Liver (tissue), 3 donors: ENCODE data around the gene GINS2.

Experiments
- ATF3 ChIP-seq: IDR thresholded peaks from 2 replicates; pipeline ENCODE4 v1.6.1; 2016; ENCODE audit warnings: antibody characterized with exemption
- CTCF ChIP-seq: fragments of 150-350 bp; IDR thresholded peaks from 2 replicates; pipeline ENCODE4 v1.5.1; 2017; ENCODE audit warnings: improper control_type of control experiment, low read depth, low read length; ENCODE audit not compliant: missing input control
- EGR1 ChIP-seq, 2 donors: IDR thresholded peaks; 2 replicates each; pipeline ENCODE4 v1.6.1; 2016 to 2018; ENCODE audit warnings: antibody characterized with exemption in 2 of 2, low read depth in 2 of 2
- GABPA ChIP-seq, 2 donors: IDR thresholded peaks in 1 of 2; conservative IDR thresholded peaks in 1 of 2; 2 replicates each; pipeline ENCODE4 v1.6.1; 2016; ENCODE audit warnings: antibody characterized with exemption in 2 of 2, mild to moderate bottlenecking in 1 of 2, moderate library complexity in 1 of 2
- JUND ChIP-seq, 2 donors: IDR thresholded peaks; 2 replicates each; pipeline ENCODE4 v1.6.1; 2016; ENCODE audit warnings: antibody characterized with exemption in 2 of 2
- MAX ChIP-seq: IDR thresholded peaks from 2 replicates; pipeline ENCODE4 v1.6.1; 2016; ENCODE audit warnings: antibody characterized with exemption
- NR2F2 ChIP-seq: IDR thresholded peaks from 2 replicates; pipeline ENCODE4 v1.6.1; 2016; ENCODE audit warnings: antibody characterized with exemption
- RAD21 ChIP-seq, 2 donors: IDR thresholded peaks; 2 replicates each; pipeline ENCODE4 v1.6.1; 2016; ENCODE audit warnings: antibody characterized with exemption in 2 of 2, mild to moderate bottlenecking in 2 of 2
- REST ChIP-seq: IDR thresholded peaks from 2 replicates; pipeline ENCODE4 v1.6.1; 2016; ENCODE audit warnings: antibody characterized with exemption, mild to moderate bottlenecking
- RXRA ChIP-seq, 2 donors: IDR thresholded peaks; 2 replicates each; pipeline ENCODE4 v1.6.1; 2017 to 2018; ENCODE audit warnings: antibody characterized with exemption in 2 of 2, mild to moderate bottlenecking in 1 of 2
- SP1 ChIP-seq: IDR thresholded peaks from 2 replicates; pipeline ENCODE4 v1.6.1; 2018; ENCODE audit warnings: antibody characterized with exemption, mild to moderate bottlenecking
- YY1 ChIP-seq: IDR thresholded peaks from 2 replicates; pipeline ENCODE4 v1.6.1; 2016; ENCODE audit warnings: antibody characterized with exemption, mild to moderate bottlenecking
- ZBTB33 ChIP-seq: IDR thresholded peaks from 2 replicates; pipeline ENCODE4 v1.6.1; 2016; ENCODE audit warnings: antibody characterized with exemption
- donor health status: healthy.
- donor health status: healthy.

- TF ChIP-seq CTCF (no peak), YY1 (no peak), ATF3 (no peak), NR2F2 (no peak), MAX (no peak), JUND (IDR thresholded peaks at IDR 0.05) (no peak), ZBTB33 (no peak), EGR1 (IDR thresholded peaks at IDR 0.05; ENCODE audit: low read depth in 2 of 2) (no peak), GABPA (IDR thresholded peaks at IDR 0.05 in 1 of 2, conservative IDR thresholded peaks at IDR 0.05 in 1 of 2) (no peak), RXRA (IDR thresholded peaks at IDR 0.05) (no peak), RAD21 (IDR thresholded peaks at IDR 0.05) (no peak), SP1 (no peak), REST (no peak)
Measured at GRCh38 chr16:85641305-85641704, 47.4 kb downstream of the GINS2 start.
